ENCODE measurements around the gene EDC4.
"Not testable (repeated sequence)": the region's sequence is repeated elsewhere in the genome, so short reads cannot be mapped to it uniquely, and the experiment has no call there.

Gene EDC4

DNA sequence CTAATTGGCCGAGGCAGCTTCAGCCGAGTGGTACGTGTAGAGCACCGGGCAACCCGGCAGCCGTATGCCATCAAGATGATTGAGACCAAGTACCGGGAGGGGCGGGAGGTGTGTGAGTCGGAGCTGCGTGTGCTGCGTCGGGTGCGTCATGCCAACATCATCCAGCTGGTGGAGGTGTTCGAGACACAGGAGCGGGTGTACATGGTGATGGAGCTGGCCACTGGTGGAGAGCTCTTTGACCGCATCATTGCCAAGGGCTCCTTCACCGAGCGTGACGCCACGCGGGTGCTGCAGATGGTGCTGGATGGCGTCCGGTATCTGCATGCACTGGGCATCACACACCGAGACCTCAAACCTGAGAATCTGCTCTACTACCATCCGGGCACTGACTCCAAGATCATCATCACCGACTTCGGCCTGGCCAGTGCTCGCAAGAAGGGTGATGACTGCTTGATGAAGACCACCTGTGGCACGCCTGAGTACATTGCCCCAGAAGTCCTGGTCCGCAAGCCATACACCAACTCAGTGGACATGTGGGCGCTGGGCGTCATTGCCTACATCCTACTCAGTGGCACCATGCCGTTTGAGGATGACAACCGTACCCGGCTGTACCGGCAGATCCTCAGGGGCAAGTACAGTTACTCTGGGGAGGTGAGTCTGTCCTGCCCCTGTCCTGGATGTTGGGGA is 36.3 kb downstream of the EDC4 start:
- H3K36me3 ChIP-seq: peaks cover 16% of the 10 kb centered on the region
- no peak overlapping the region for H3K4me3 ChIP-seq (ENCODE audit: low read depth, low read length)
- H3K9me3 ChIP-seq (ENCODE audit: severe bottlenecking): no peaks in the 10 kb centered on the region
- TF ChIP-seq, protein P1, sequence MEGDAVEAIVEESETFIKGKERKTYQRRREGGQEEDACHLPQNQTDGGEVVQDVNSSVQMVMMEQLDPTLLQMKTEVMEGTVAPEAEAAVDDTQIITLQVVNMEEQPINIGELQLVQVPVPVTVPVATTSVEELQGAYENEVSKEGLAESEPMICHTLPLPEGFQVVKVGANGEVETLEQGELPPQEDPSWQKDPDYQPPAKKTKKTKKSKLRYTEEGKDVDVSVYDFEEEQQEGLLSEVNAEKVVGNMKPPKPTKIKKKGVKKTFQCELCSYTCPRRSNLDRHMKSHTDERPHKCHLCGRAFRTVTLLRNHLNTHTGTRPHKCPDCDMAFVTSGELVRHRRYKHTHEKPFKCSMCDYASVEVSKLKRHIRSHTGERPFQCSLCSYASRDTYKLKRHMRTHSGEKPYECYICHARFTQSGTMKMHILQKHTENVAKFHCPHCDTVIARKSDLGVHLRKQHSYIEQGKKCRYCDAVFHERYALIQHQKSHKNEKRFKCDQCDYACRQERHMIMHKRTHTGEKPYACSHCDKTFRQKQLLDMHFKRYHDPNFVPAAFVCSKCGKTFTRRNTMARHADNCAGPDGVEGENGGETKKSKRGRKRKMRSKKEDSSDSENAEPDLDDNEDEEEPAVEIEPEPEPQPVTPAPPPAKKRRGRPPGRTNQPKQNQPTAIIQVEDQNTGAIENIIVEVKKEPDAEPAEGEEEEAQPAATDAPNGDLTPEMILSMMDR (IDR thresholded peaks at IDR 0.05; ENCODE audit: low read depth, low read length): no peak
- H3K27me3 ChIP-seq (ENCODE audit: insufficient read depth, low read depth, severe bottlenecking): no peaks in the 10 kb centered on the region
- H3K27ac ChIP-seq: no peak overlapping the region
- no peak for DNase-seq

DNA sequence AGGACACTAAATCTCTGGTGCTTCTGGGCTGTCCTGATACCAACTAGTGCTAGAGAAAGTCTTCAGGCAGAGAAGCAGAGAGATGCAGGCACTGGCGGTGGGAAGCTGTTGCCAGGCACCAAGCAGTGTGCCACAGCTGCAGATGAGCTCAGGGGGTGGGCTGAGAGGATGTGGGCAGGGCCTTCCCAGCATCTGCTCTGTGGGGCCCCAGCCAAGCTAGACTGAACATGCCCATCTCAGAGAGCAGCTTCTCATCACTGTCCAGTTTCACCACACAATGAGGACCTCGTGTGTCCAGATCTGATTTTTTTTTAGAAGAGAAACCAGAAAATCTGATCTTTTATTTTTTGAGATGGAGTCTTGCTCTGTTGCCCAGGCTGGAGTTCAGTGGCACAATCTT is 37.3 kb downstream of the EDC4 start:
- TF ChIP-seq, protein P1 (IDR thresholded peaks at IDR 0.05; ENCODE audit: low read depth, low read length): no peak
- peaks cover 16% of the 10 kb centered on the region for H3K36me3 ChIP-seq
- H3K27ac ChIP-seq: no peak overlapping the region
- DNase-seq: no peak
- no peaks in the 10 kb centered on the region for H3K9me3 ChIP-seq (ENCODE audit: severe bottlenecking)
- H3K4me3 ChIP-seq (ENCODE audit: low read depth, low read length): no peak overlapping the region
- no peaks in the 10 kb centered on the region for H3K27me3 ChIP-seq (ENCODE audit: insufficient read depth, low read depth, severe bottlenecking)

DNA sequence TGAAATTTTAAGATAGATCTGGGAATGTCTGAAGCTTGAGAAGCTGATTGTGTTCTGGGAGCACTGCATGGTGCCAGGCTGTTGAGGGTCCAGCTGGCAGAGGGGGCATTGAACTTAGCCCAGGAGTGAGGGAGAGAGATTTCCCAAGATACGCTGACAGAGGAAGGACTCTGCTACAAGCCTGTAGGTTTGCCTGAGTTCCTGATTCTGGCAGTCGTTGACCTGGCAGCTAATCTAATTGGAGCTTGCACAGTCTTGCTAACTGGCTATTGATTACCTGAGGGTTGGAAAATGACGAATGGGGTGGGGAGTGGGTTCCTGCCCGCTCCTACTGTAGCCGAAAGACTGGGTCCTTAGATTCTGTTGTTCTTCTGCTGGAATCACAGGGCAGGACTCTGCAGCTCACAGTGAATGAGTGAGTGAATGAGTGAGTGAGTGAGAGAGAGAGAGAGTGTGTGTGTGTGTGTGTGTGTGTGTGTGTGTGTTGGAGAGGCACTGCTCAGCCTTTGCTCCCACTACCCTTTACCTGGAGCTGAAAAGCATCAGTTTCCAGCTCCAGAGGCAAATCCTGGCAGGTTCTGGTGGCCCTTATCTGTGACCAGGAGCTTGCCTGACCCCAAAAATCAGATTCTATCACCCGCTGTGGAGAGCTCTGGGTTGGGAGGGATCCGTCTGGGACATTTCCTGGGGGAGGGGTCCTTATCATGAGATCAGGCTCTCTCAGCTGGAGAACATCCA is 42.1 kb downstream of the EDC4 start:
- Histone ChIP-seq H3K27ac (no peak overlapping the region), H3K4me3 (ENCODE audit: low read depth, low read length) (no peak overlapping the region), H3K27me3 (ENCODE audit: insufficient read depth, low read depth, severe bottlenecking) (no peaks in the 10 kb centered on the region), H3K36me3 (peaks cover 8% of the 10 kb centered on the region), H3K9me3 (ENCODE audit: severe bottlenecking) (no peaks in the 10 kb centered on the region)
- DNase-seq: no peak
- TF ChIP-seq, protein P1 (IDR thresholded peaks at IDR 0.05; ENCODE audit: low read depth, low read length): no peak

- not testable (repeated sequence) for H3K36me3 ChIP-seq; H3K27me3 ChIP-seq (ENCODE audit: insufficient read depth, low read depth, severe bottlenecking); H3K27ac ChIP-seq; H3K4me3 ChIP-seq (ENCODE audit: low read depth, low read length); H3K9me3 ChIP-seq (ENCODE audit: severe bottlenecking); DNase-seq
Measured at GRCh38 chr16:67915496-67915769, 42.6 kb downstream of the EDC4 start.

DNA sequence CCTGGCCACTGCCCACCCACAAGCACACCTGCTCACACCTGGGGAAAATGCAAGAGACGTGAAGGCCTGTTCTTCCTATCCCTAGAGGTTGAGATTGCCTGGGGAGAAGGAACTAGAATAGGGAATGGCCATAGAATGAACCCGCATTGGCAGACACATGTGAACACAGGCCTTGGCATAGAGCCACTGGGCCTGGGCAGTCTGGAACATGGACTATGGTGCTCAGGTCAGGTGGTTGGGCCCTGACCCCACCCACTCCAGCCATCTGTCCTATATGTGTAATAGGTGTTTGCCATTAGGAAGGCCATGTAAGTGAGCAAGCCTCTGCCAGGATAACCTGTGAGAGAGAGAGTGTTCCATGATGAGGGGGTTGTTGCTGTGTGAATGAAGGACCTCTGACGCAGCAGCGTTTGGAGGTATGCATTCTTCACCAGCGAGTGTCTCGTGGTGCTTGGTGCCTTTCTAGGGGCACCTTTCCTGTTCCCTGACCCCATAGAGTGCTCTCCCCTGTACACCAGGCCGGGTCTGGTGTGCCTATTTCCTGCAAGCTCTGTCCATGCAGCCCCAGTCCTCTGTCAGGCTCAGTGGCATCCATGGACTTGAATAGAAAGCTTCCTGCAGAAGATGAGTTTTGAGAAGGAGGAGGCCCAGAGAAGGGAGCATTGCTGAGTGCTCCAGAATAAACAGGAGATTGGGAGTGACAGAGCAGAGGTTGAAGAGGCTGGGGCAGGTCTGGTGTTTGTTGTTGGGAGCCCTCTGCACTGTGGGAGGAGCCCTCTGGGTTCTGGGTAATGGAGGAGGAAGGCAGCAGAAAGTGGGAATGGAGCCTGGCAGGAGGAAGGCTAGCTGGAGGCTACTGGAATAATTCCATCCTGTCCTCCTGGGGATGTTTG is 43.2 kb downstream of the EDC4 start:
- TF ChIP-seq, protein P1 (IDR thresholded peaks at IDR 0.05; ENCODE audit: low read depth, low read length): no peak

More for the DNA sequence above, 43.2 kb downstream of the EDC4 start:
- no peaks in the 10 kb centered on the region for H3K27me3 ChIP-seq (ENCODE audit: insufficient read depth, low read depth, severe bottlenecking)
- peaks cover 4% of the 10 kb centered on the region for H3K36me3 ChIP-seq
- no peak overlapping the region for H3K27ac ChIP-seq
- DNase-seq: no peak
- no peak overlapping the region for H3K4me3 ChIP-seq (ENCODE audit: low read depth, low read length)
- H3K9me3 ChIP-seq (ENCODE audit: severe bottlenecking): no peaks in the 10 kb centered on the region
